SK-N-SH treated with all-trans-retinoic acid at 6 μM for 48 hours (cell line): ENCODE results near the gene TEX55.

Experiments used
- ATAC-seq: fragments of 200-7000 bp; cut with Tn5 transposase; 3 replicates; pipeline ENCODE4 v1.9.1; 2020; ENCODE audit warnings: mild to moderate bottlenecking, moderate library complexity
- ARNTL ChIP-seq: fragments of 450-650 bp; formaldehyde crosslinking; IDR thresholded peaks from 2 replicates; pipeline ENCODE4 v1.5.0; 2020; ENCODE audit warnings: low read depth, mild to moderate bottlenecking, moderate library complexity, borderline replicate concordance
- BACH2 ChIP-seq: fragments of 250-450 bp; sonication (Bioruptor Pico); IDR thresholded peaks from 2 replicates; pipeline ENCODE4 v1.9.0; 2021; ENCODE audit warnings: mild to moderate bottlenecking, borderline replicate concordance
- CSDC2 ChIP-seq: fragments of 250-450 bp; sonication (Bioruptor Pico); IDR thresholded peaks from 2 replicates; pipeline ENCODE4 v1.5.0; 2020; ENCODE audit warnings: mild to moderate bottlenecking, moderate library complexity
- ESRRG ChIP-seq: fragments of 250-450 bp; sonication (Bioruptor Pico); IDR thresholded peaks from 2 replicates; pipeline ENCODE4 v1.6.1; 2021; ENCODE audit warnings: mild to moderate bottlenecking
- ISL1 ChIP-seq: fragments of 250-450 bp; sonication (Bioruptor Pico); IDR thresholded peaks from 2 replicates; pipeline ENCODE4 v2.1.2; 2022; ENCODE audit warnings: mild to moderate bottlenecking, moderate library complexity
- OSR1 ChIP-seq: fragments of 250-450 bp; sonication (Bioruptor Pico); IDR thresholded peaks from 2 replicates; pipeline ENCODE4 v1.8.0; 2022; ENCODE audit warnings: moderate library complexity, mild to moderate bottlenecking, inconsistent platforms
- PPARA ChIP-seq: fragments of 250-450 bp; sonication (Bioruptor Pico); IDR thresholded peaks from 2 replicates; pipeline ENCODE4 v1.5.0; 2020; ENCODE audit warnings: mild to moderate bottlenecking, borderline replicate concordance
- SNAI2 ChIP-seq: fragments of 250-450 bp; sonication (Bioruptor Pico); IDR thresholded peaks from 2 replicates; pipeline ENCODE4 v1.5.0; 2020; ENCODE audit warnings: mild to moderate bottlenecking, moderate library complexity
- TCF4 ChIP-seq: fragments of 250-450 bp; sonication (Bioruptor Pico); IDR thresholded peaks from 2 replicates; pipeline ENCODE4 v1.8.0; 2021; ENCODE audit warnings: mild to moderate bottlenecking, moderate library complexity, borderline replicate concordance
- TOX ChIP-seq: fragments of 250-450 bp; sonication (Bioruptor Pico); IDR thresholded peaks from 2 replicates; pipeline ENCODE4 v1.8.0; 2021; ENCODE audit warnings: mild to moderate bottlenecking, moderate library complexity, borderline replicate concordance
- ZC3H10 ChIP-seq: fragments of 250-450 bp; sonication (Bioruptor Pico); IDR thresholded peaks from 2 replicates; pipeline ENCODE4 v1.5.1; 2021; ENCODE audit warnings: mild to moderate bottlenecking, moderate library complexity
- ZFP3 ChIP-seq: fragments of 250-450 bp; sonication (Bioruptor Pico); IDR thresholded peaks from 2 replicates; pipeline ENCODE4 v1.5.0; 2020; ENCODE audit warnings: mild to moderate bottlenecking, moderate library complexity
- ZFP30 ChIP-seq: fragments of 450-650 bp; formaldehyde crosslinking; IDR thresholded peaks from 2 replicates; pipeline ENCODE4 v1.5.0; 2022; ENCODE audit warnings: mild to moderate bottlenecking, moderate library complexity
- ZNF565 ChIP-seq: fragments of 450-650 bp; formaldehyde crosslinking; conservative IDR thresholded peaks from 2 replicates; pipeline ENCODE4 v1.5.0; 2020; ENCODE audit warnings: low read depth, mild to moderate bottlenecking, moderate library complexity
- TF ChIP-seq, protein P1 (sequence below): fragments of 250-450 bp; sonication (Bioruptor Pico); IDR thresholded peaks from 2 replicates; pipeline ENCODE4 v1.5.0; 2020; ENCODE audit warnings: mild to moderate bottlenecking, moderate library complexity
- TF ChIP-seq, protein P2 (sequence below): fragments of 250-450 bp; sonication (Bioruptor Pico); IDR thresholded peaks from 2 replicates; pipeline ENCODE4 v1.5.1; 2021; ENCODE audit warnings: mild to moderate bottlenecking, moderate library complexity

TEX55 gene

DNA sequence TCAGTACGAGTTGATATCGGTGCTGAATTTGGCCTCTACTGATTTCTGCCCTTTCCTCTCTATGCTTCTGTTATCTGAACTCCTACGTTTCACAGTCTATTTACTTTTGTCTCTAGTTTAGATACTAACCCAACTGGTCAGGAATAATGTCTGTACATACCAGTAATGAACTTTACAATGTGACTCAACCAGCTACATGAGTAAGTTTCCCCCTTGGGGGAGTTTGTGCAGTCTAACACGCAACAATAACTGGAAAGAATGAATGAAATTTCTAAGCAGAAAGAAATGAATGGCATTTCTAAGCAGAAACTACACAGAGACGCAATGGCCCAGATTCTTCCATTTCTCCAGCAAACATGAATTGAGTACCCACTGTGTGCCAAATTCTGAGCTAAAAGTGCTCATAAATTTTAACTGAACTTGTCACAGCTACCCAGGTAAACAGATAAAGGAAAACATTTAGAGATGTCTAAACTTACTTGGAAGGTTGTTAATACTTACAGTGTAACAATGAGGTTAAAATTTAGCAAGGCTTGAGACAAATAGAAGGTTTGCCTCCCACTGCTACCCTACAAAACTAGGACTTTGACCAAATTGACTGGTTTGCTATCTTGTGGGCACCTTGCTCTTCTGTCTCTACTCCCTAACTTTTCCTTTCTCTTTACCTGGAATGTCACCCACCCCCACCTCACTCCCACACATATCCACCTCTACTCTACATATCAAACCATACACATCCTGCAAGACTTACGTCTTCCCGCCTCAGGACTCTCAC is 39.0 kb downstream of the TEX55 start:
- no peak for ATAC-seq
- no peak for TF ChIP-seq SNAI2
- TF ChIP-seq TCF4 (CRISPR knock-in tag), result no peak
- no peak for TF ChIP-seq ARNTL (CRISPR knock-in tag)
- TF ChIP-seq BACH2 (CRISPR knock-in tag), result no peak
- no peak for TF ChIP-seq PPARA (CRISPR knock-in tag)
- no peak for TF ChIP-seq OSR1 (CRISPR knock-in tag)
- TF ChIP-seq ZFP30, result no peak
- TF ChIP-seq ESRRG (CRISPR knock-in tag), result no peak
- no peak for TF ChIP-seq ZNF565 (CRISPR knock-in tag)
- TF ChIP-seq TOX (CRISPR knock-in tag), result no peak
- no peak for TF ChIP-seq CSDC2 (CRISPR knock-in tag)
- no peak for TF ChIP-seq ISL1 (CRISPR knock-in tag)
- no peak for TF ChIP-seq ZC3H10 (CRISPR knock-in tag)

DNA sequence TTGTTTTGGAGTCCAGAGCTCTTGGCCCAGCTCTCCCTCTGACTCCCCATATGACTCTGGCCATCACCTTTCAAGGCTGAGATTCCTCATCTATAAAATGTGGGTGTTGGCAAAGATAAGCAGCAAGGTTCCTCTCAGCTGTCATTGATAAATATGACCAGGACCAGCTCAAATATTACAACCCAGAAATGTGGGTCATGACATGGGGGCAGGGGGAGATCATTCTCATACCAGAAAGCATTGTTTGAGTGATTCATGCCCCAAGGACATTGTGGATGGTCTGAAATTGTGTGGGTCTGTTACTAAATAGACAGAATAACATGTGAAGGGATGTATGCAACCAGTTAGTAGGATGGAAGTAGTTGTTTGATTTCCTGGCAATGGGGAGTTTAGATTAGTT is 41.3 kb downstream of the TEX55 start:
- ATAC-seq, result no peak
- TF ChIP-seq OSR1 (CRISPR knock-in tag), result no peak
- no peak for TF ChIP-seq TCF4 (CRISPR knock-in tag)
- TF ChIP-seq, protein P1, sequence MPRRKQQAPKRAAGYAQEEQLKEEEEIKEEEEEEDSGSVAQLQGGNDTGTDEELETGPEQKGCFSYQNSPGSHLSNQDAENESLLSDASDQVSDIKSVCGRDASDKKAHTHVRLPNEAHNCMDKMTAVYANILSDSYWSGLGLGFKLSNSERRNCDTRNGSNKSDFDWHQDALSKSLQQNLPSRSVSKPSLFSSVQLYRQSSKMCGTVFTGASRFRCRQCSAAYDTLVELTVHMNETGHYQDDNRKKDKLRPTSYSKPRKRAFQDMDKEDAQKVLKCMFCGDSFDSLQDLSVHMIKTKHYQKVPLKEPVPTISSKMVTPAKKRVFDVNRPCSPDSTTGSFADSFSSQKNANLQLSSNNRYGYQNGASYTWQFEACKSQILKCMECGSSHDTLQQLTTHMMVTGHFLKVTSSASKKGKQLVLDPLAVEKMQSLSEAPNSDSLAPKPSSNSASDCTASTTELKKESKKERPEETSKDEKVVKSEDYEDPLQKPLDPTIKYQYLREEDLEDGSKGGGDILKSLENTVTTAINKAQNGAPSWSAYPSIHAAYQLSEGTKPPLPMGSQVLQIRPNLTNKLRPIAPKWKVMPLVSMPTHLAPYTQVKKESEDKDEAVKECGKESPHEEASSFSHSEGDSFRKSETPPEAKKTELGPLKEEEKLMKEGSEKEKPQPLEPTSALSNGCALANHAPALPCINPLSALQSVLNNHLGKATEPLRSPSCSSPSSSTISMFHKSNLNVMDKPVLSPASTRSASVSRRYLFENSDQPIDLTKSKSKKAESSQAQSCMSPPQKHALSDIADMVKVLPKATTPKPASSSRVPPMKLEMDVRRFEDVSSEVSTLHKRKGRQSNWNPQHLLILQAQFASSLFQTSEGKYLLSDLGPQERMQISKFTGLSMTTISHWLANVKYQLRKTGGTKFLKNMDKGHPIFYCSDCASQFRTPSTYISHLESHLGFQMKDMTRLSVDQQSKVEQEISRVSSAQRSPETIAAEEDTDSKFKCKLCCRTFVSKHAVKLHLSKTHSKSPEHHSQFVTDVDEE (CRISPR knock-in tag), result no peak
- no peak for TF ChIP-seq PPARA (CRISPR knock-in tag)

DNA sequence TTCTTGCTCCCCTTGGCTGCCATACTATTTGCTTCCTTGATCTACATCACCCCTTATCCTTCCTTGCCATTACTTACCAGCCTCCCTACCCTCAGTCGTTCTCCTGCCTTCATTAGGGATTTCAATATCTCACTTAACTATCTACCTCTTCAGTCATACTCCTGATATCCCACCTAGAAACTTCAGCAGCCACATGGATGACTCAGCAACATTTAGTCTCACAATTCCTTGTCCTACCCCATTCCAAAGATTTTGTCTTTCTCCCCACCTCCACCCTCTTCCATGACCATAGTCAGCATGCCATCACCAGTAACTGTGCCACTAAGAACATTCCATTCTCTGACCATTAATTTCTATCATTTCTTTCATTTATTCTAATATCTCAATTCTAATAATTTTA is 45.8 kb downstream of the TEX55 start:
- no peak for TF ChIP-seq TCF4 (CRISPR knock-in tag)
- TF ChIP-seq, protein P1 (CRISPR knock-in tag), result no peak
- TF ChIP-seq SNAI2, result no peak
- TF ChIP-seq, protein P2, sequence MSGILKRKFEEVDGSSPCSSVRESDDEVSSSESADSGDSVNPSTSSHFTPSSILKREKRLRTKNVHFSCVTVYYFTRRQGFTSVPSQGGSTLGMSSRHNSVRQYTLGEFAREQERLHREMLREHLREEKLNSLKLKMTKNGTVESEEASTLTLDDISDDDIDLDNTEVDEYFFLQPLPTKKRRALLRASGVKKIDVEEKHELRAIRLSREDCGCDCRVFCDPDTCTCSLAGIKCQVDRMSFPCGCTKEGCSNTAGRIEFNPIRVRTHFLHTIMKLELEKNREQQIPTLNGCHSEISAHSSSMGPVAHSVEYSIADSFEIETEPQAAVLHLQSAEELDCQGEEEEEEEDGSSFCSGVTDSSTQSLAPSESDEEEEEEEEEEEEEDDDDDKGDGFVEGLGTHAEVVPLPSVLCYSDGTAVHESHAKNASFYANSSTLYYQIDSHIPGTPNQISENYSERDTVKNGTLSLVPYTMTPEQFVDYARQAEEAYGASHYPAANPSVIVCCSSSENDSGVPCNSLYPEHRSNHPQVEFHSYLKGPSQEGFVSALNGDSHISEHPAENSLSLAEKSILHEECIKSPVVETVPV, result no peak
- no peak for ATAC-seq

DNA sequence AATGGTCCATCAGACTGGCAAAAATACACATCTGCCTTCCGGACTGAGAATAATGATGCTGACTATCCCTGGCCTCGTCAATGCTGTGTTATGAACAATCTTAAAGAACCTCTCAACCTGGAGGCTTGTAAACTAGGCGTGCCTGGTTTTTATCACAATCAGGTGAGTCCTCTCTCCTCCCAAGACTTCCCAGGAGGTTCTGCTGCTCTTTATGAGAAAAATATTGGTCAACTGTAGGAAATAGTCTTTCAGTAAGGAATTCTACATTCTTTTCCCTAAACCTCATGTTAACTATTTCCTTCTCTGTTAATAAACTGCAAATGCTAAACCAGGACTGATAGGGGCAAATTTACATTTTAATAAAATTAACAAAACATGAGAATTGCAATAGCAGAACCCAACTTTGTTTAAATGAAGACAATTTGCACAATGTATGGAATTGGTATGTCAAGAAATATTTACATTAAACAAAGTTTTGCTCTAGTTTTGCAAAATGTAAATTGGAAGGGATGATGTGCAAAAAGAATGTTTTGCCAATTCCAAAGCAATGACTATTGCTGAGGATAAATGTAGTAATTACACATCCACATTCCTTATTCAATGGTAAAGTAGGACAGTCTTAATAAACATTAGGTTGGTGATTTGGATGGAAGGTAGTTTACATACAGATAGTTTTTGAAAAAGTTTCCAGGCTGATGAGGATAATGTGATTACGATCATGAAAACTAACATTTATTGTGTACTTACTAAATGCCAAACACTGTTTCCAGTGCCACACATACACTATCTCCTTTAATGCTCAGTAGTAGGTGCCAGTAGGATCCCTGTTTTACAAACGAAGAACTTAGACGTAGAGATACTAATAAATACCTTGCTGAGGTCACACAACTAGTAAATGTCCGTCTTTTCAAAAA is 48.5 kb downstream of the TEX55 start:
- TF ChIP-seq, protein P2, result no peak
- TF ChIP-seq ZFP3 (CRISPR knock-in tag) (no peak), TCF4 (CRISPR knock-in tag) (no peak), CSDC2 (CRISPR knock-in tag) (no peak), PPARA (CRISPR knock-in tag) (no peak), ESRRG (CRISPR knock-in tag) (no peak), SNAI2 (no peak)
- TF ChIP-seq, all 23 proteins: peak for 0
- ATAC-seq, result no peak
